ENCODE results near the gene GPRIN1.

DNA sequence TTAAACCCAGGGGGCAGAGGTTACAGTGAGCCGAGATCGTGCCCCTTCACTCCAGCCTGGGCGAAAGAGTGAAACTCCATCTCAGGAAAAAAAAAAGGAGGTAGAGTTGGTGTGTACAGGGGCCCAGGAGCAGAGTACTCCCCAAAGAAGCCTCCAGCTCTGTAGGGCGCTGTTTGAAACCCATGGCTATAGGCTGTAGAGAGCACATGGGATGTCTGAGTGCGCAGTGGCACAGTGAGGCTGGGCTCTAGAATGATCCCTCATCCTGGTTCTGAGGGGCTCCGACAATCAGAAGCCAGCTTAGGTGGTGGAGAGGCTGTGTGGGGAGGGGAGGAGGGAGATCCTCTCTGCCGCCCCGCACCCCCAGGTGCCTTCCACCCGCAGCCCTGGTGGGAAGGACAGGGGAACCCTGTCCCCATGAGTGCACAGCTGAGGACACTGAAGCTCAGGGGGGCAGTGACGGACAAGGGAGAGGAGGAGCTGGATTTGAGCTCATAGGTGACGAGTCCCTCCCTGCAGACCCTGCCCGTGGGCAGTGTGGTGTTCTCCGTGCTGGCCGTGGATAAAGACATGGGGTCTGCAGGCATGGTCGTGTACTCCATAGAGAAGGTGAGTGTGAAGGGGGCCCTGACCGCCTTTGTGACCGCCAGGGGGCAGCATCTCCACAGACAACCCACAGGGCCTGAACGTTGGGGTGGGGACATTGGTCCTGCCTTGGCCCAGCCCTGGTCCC, 36.2 kb downstream of the GPRIN1 start:
- TF ChIP-seq, protein P1, sequence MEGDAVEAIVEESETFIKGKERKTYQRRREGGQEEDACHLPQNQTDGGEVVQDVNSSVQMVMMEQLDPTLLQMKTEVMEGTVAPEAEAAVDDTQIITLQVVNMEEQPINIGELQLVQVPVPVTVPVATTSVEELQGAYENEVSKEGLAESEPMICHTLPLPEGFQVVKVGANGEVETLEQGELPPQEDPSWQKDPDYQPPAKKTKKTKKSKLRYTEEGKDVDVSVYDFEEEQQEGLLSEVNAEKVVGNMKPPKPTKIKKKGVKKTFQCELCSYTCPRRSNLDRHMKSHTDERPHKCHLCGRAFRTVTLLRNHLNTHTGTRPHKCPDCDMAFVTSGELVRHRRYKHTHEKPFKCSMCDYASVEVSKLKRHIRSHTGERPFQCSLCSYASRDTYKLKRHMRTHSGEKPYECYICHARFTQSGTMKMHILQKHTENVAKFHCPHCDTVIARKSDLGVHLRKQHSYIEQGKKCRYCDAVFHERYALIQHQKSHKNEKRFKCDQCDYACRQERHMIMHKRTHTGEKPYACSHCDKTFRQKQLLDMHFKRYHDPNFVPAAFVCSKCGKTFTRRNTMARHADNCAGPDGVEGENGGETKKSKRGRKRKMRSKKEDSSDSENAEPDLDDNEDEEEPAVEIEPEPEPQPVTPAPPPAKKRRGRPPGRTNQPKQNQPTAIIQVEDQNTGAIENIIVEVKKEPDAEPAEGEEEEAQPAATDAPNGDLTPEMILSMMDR (IDR thresholded peaks at IDR 0.05; ENCODE audit: low read depth, low read length, poor library complexity, severe bottlenecking), result peak; percentile 95
- no peak for TF ChIP-seq EZH2phosphoT487 (IDR thresholded peaks at IDR 0.05; ENCODE audit: borderline replicate concordance, low read length)

All from DOHH2 (cell line).